GM19452 (cell line): ENCODE results near the gene CLIP2.
"Not testable (repeated sequence)": the region's sequence is repeated elsewhere in the genome, so short reads cannot be mapped to it uniquely, and the experiment has no call there.

Experiments used
- ATAC-seq: cut with Tn5 transposase; IDR thresholded peaks from one replicate; pipeline ENCODE4 v1.9.1; 2021; ENCODE audit not compliant: unreplicated experiment

The CLIP2 gene

GRCh38 chr7:74294191-74294998 is 5.2 kb downstream of the CLIP2 start:
- ATAC-seq = no peak

GRCh38 chr7:74297516-74298233 is 8.5 kb downstream of the CLIP2 start:
- no peak for ATAC-seq

- ATAC-seq = no peak
Measured at GRCh38 chr7:74299401-74299800, 10.2 kb downstream of the CLIP2 start.

- ATAC-seq = no peak
Measured at GRCh38 chr7:74300926-74301325, 11.7 kb downstream of the CLIP2 start.

- no peak for ATAC-seq
Measured at GRCh38 chr7:74302745-74303221, 13.6 kb downstream of the CLIP2 start.

- no peak for ATAC-seq
Measured at GRCh38 chr7:74304550-74304949, 15.3 kb downstream of the CLIP2 start.

- ATAC-seq = no peak
Measured at GRCh38 chr7:74306004-74306729, 17.0 kb downstream of the CLIP2 start.

GRCh38 chr7:74306730-74307469 is 17.7 kb downstream of the CLIP2 start:
- no peak for ATAC-seq

GRCh38 chr7:74307738-74308505 is 18.7 kb downstream of the CLIP2 start:
- ATAC-seq = no peak

- no peak for ATAC-seq
Measured at GRCh38 chr7:74309181-74309580, 20.0 kb downstream of the CLIP2 start.

GRCh38 chr7:74311305-74311744 is 22.1 kb downstream of the CLIP2 start:
- no peak for ATAC-seq

- ATAC-seq = no peak
Measured at GRCh38 chr7:74312418-74313028, 23.3 kb downstream of the CLIP2 start.

GRCh38 chr7:74315891-74316290 is 26.7 kb downstream of the CLIP2 start:
- not testable (repeated sequence) for ATAC-seq

- ATAC-seq = no peak
Measured at GRCh38 chr7:74317146-74317782, 28.1 kb downstream of the CLIP2 start.

GRCh38 chr7:74318043-74318442 is 28.8 kb downstream of the CLIP2 start:
- no peak for ATAC-seq

GRCh38 chr7:74320645-74321221 is 31.5 kb downstream of the CLIP2 start:
- ATAC-seq = no peak

GRCh38 chr7:74322892-74323291 is 33.7 kb downstream of the CLIP2 start:
- not testable (repeated sequence) for ATAC-seq

- no peak for ATAC-seq
Measured at GRCh38 chr7:74324531-74325209, 35.5 kb downstream of the CLIP2 start.
